Ovary (tissue), 3 donors: Measurements from ENCODE around the gene ANO7.

Source experiments
- CTCF ChIP-seq, 3 donors: fragments of 450-650 bp in 2 of 3; fragments of 200-600 bp in 1 of 3; IDR thresholded peaks; one replicate each; pipeline versions ENCODE4 v1.5.1 to v1.8.0; 2016 to 2022; ENCODE audit warnings: antibody characterized with exemption in 3 of 3, mild to moderate bottlenecking in 1 of 3
- EP300 ChIP-seq: sonication (generic); formaldehyde crosslinking; IDR thresholded peaks from one replicate; pipeline ENCODE4 v1.6.1; 2017; ENCODE audit warnings: antibody characterized with exemption
- POLR2A ChIP-seq: fragments of 450-650 bp; IDR thresholded peaks from one replicate; pipeline ENCODE4 v1.6.1; 2017; ENCODE audit warnings: antibody characterized with exemption, mild to moderate bottlenecking, moderate library complexity
- donor health status: DM: no; HTN: no; CAD: no.

- no peak for TF ChIP-seq CTCF (IDR thresholded peaks at IDR 0.05)
- TF ChIP-seq EP300 = no peak
- no peak for TF ChIP-seq POLR2A
These were observed 52.0 kb downstream of the ANO7 start for GRCh38 chr2:241240320-241241004.
